Mucosa of descending colon (tissue), 3 donors: ENCODE data around the gene F2. TPM values are rescaled to one million over a fixed set of nuclear protein-coding genes. Genes with fewer than 3 reads are reported as not detected.

Source experiments
- ATAC-seq: fragments of 200-7000 bp; cut with Tn5 transposase; one replicate; pipeline ENCODE4 v1.9.1; 2020; ENCODE audit warnings: mild to moderate bottlenecking, moderate library complexity
- DNase-seq, 3 donors: peaks; one replicate each; pipeline ENCODE4 v3.0.0-alpha.2; 2020
- H3K36me3 ChIP-seq: fragments of 200-600 bp; one replicate; pipeline ENCODE4 v1.8.0; 2021; ENCODE audit warnings: low read depth, mild to moderate bottlenecking
- H3K4me1 ChIP-seq: fragments of 200-600 bp; one replicate; pipeline ENCODE4 v1.8.0; 2021; ENCODE audit warnings: low read depth, mild to moderate bottlenecking
- H3K4me3 ChIP-seq: fragments of 200-600 bp; one replicate; pipeline ENCODE4 v1.8.0; 2021; ENCODE audit warnings: mild to moderate bottlenecking
- H3K9me3 ChIP-seq: fragments of 200-600 bp; one replicate; pipeline ENCODE4 v1.8.0; 2021; ENCODE audit warnings: mild to moderate bottlenecking
- intact Hi-C, 2 donors: fragments of 100-400 bp; cut with DNase I in 1 of 2; cut with micrococcal nuclease in 1 of 2; formaldehyde crosslinking; loops; one replicate each; pipeline versions ENCODE4 v1.11.0 to v1.11.1; 2022; cut with DNase I, micrococcal nuclease
- total RNA-seq, 3 donors: library from RNA; stranded (reverse); fragmentation: NEBNext Ultra II Directional in 2 of 3; extraction: Animal tissue kit (Norgen Biotek cat#: 25700) in 2 of 3; gene quantifications; one replicate each; pipeline versions ENCODE4 v1.2.1 to v1.2.4, GENCODE V29; 2021 to 2023
- TF ChIP-seq, protein P1 (sequence below): fragments of 200-600 bp; IDR thresholded peaks from one replicate; pipeline ENCODE4 v1.8.0; 2022; ENCODE audit warnings: antibody characterized with exemption, mild to moderate bottlenecking
- donor health status: DM: no; HTN: no; CAD: no; lungs with moderate emphysema.
- donor health status: DM: no; HTN: no; CAD: no.
- donor health status: DM: no; HTN: yes; CAD: no.

F2 gene
- total RNA-seq, 3 donors from 2014 or later = 0.19 TPM; not detected in 2

DNA sequence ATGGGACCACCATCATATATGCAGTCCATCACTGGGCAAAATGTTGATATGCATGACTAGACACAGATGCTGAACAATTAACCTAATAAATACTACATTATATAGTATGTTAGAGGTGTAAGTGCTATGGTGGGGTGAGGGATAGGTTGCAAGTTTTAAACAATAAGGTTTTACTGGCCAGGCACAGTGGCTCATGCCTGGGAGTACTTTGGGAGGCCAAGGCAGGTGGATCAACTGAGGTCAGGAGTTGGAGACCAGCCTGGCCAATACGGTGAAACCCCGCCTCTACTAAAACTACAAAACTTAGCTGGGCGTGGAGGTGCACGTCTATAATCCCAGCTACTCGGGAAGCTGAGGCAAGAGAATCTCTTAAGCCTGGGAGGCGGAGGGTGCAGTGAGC is 28.1 kb downstream of the F2 start:
- Histone ChIP-seq H3K36me3 (peaks cover 11% of the 10 kb centered on the region), H3K4me1 (no peaks in the 10 kb centered on the region), H3K4me3 (no peak overlapping the region), H3K9me3 (no peaks in the 10 kb centered on the region)
- ATAC-seq (no peak), DNase-seq (no peak)
- TF ChIP-seq, protein P1, sequence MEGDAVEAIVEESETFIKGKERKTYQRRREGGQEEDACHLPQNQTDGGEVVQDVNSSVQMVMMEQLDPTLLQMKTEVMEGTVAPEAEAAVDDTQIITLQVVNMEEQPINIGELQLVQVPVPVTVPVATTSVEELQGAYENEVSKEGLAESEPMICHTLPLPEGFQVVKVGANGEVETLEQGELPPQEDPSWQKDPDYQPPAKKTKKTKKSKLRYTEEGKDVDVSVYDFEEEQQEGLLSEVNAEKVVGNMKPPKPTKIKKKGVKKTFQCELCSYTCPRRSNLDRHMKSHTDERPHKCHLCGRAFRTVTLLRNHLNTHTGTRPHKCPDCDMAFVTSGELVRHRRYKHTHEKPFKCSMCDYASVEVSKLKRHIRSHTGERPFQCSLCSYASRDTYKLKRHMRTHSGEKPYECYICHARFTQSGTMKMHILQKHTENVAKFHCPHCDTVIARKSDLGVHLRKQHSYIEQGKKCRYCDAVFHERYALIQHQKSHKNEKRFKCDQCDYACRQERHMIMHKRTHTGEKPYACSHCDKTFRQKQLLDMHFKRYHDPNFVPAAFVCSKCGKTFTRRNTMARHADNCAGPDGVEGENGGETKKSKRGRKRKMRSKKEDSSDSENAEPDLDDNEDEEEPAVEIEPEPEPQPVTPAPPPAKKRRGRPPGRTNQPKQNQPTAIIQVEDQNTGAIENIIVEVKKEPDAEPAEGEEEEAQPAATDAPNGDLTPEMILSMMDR = no peak
- intact Hi-C loops = no loop called here

DNA sequence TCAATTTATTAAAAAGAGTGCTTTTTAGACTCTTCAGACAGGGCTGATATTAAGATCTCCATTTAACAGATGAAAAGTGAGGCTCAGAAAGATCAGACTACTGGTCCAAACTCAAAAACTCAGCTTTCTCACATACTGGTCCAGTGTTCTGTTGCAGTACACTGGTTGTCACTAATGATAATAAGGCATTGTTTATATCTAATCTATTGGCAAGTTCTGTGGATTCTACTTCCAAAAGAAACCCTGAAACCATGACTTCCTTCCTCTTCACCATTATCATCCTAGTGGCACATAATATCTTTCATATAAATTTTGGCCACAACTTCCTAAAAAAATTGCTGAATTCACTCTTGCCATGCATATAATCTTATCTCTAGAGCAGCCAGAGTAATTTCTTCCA is 36.9 kb downstream of the F2 start:
- Histone ChIP-seq H3K36me3 (peaks cover 16% of the 10 kb centered on the region), H3K4me1 (no peaks in the 10 kb centered on the region), H3K9me3 (no peaks in the 10 kb centered on the region), H3K4me3 (no peak overlapping the region)
- no peak for DNase-seq
- TF ChIP-seq, protein P1 = no peak
- intact Hi-C loops = no loop called here
- no peak for ATAC-seq

DNA sequence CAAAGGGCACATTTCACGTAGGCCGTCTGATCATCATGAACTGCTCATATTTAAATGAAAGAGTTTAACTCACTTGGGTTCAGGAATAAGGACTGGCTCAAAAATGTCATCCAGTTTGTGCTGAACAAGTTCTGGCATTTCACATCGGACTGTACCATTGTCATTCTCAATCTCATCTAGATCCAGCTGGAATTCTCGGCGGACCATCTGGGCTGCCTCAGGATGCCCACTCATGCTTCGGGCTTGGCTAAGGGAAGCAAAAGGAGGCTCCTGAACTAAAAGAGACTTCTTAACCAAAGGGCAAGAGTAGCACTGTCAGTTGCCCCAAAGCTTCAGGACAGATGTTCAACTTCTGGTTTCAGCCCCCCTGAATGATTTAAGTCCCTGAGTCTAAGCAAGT is 40.2 kb downstream of the F2 start:
- H3K4me3 ChIP-seq = no peak overlapping the region
- TF ChIP-seq, protein P1 = no peak
- H3K4me1 ChIP-seq = no peaks in the 10 kb centered on the region
- intact Hi-C loops = no loop called here
- peaks cover 13% of the 10 kb centered on the region for H3K36me3 ChIP-seq
- ATAC-seq (no peak), DNase-seq (no peak)
- no peaks in the 10 kb centered on the region for H3K9me3 ChIP-seq

DNA sequence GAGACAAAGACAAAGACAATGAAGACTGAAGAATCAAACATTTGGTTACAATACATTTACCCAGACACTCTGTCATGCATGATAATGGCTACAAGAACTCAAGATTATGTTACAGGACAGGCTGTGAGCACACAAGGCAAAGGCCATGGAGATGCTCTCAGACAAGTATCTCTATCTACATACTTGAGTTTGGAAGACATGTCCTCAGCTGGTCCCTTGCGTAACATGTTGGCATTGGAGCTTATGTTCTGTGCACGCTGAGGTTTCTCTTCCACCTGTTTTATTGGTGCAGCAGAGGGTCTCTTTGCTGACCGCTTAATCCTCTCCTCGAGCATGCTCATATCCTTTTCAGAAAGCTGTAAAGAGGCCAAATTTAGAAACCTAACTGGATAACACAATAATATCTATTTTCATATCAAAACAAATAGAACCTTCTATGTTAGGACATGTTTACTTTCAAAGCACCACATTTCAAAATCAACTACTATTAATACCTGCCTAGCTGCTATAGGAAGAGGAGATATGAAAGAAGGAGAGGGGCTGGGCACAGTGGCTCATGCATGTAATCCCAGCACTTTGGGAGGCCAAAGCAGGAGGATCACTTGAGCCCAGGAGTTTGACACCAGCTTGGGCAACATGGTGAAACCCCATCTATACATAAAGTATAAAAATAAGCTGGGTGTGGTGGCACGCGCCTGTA is 41.6 kb downstream of the F2 start:
- TF ChIP-seq, protein P1 = no peak
- intact Hi-C loops = no loop called here
- no peak for DNase-seq
- H3K4me3 ChIP-seq = no peak overlapping the region
- no peaks in the 10 kb centered on the region for H3K4me1 ChIP-seq
- H3K9me3 ChIP-seq = no peaks in the 10 kb centered on the region
- no peak for ATAC-seq
- H3K36me3 ChIP-seq = peaks cover 6% of the 10 kb centered on the region

DNA sequence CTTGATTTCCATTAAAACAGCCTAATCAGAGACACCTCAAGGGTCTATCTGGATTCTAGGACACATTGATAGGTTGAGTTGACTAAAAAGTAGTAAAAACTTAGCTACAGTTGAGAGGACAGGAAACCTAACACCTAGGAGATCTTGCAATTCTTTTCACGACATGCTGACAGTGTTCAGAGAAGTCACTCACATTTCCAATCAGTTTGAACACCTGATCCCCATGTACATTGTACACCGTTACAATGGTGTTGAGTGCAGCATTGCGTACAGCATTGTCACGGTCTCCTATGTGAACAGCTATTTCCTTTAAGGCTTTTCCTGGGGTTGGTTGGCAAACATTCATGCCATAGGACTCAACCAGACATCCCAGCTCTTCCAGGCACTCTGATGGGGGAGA is 42.8 kb downstream of the F2 start:
- TF ChIP-seq, protein P1 = no peak
- ATAC-seq = no peak
- Histone ChIP-seq H3K36me3 (no peaks in the 10 kb centered on the region), H3K4me3 (no peak overlapping the region), H3K9me3 (no peaks in the 10 kb centered on the region), H3K4me1 (no peaks in the 10 kb centered on the region)
- no peak for DNase-seq
- intact Hi-C loops = no loop called here

DNA sequence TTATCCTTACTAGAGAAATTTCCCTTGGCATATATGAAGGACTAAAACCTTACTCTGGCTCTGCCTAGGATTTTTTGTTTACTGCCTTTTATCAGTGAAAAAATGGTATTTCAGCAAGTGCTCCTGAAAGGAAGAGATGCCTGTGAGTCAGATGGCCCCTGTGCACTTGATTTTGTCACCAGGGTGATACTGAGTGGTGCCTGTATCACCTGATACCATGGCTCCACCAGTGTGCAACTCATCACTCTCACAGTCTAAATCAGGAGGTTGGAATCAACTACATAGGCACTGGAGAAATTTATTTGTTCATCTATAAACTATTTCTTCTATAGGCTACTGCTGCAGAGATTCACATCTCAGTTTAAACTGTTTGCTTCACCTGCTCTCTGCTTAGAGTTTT is 43.2 kb downstream of the F2 start:
- TF ChIP-seq, protein P1 = no peak
- Histone ChIP-seq H3K36me3 (no peaks in the 10 kb centered on the region), H3K4me1 (no peaks in the 10 kb centered on the region), H3K4me3 (no peak overlapping the region), H3K9me3 (no peaks in the 10 kb centered on the region)
- no peak for ATAC-seq
- DNase-seq = no peak
- intact Hi-C loops = no loop called here
